ENCODE measurements around the gene C17orf50.

GRCh38 chr17:35766489-35766877 is 5.8 kb downstream of the C17orf50 start:
- TF ChIP-seq, protein P1, sequence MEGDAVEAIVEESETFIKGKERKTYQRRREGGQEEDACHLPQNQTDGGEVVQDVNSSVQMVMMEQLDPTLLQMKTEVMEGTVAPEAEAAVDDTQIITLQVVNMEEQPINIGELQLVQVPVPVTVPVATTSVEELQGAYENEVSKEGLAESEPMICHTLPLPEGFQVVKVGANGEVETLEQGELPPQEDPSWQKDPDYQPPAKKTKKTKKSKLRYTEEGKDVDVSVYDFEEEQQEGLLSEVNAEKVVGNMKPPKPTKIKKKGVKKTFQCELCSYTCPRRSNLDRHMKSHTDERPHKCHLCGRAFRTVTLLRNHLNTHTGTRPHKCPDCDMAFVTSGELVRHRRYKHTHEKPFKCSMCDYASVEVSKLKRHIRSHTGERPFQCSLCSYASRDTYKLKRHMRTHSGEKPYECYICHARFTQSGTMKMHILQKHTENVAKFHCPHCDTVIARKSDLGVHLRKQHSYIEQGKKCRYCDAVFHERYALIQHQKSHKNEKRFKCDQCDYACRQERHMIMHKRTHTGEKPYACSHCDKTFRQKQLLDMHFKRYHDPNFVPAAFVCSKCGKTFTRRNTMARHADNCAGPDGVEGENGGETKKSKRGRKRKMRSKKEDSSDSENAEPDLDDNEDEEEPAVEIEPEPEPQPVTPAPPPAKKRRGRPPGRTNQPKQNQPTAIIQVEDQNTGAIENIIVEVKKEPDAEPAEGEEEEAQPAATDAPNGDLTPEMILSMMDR (IDR thresholded peaks at IDR 0.05) = no peak
- no peak for TF ChIP-seq POLR2A (IDR thresholded peaks at IDR 0.05)
- no peak for TF ChIP-seq EP300 (IDR thresholded peaks at IDR 0.05)
